Measurements from ENCODE around the gene ZFR2. TPM values are rescaled to one million over a fixed set of nuclear protein-coding genes. Genes with fewer than 3 reads are reported as not detected.

ZFR2 gene
- under 1 TPM in 1 of 2 experiments, not detected in 1; 0.23 TPM for total RNA-seq

DNA sequence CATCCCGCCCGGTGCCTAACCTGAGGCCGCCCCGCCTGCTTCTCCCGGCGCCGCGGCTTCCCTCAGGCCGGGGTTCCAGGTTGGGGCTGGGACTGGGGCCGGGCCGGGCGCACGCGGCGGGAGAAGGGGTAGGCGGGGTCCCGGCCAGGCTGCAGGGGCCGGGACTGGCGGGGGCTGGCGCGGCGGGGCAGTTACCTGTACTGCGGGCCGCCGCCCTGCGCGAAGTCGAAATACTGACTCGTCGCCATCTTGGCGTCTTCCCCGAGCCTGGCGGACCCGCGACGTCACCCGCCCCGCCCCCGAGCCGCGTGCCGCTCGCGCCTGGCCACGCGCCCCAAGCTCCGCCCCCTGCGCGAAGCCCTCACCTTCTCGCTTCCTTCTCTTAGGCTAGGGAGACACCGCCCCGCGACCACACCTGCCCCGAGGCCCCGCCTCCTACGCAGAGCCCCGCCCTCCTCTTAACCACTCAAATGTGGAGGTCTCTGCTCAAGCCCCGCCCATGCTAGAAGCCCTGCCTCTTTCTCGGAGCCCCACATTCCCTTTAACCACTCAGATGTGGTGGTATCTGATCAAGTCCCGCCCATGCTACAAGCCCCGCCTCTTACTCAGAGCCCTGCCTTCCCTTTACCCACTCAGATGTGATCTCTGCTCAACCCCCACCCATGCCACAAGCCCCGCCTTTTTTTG lies at the start of gene ZFR2:
Gene ZFR2 (minus strand): TSS at position 269 of the 687 bp plus-strand sequence. CDS start 21 bp downstream, at position 248.
- no peak within 1 kb of the TSS for H3K27ac Mint-ChIP-seq
- DNase-seq, result peak; percentile 24
- H3K4me3 Mint-ChIP-seq, result no peak within 1 kb of the TSS
- CTCF ChIA-PET, result no interaction called here
- peaks cover 6% of the 10 kb centered on the region for H3K36me3 Mint-ChIP-seq (ENCODE audit: low read depth)
- TF ChIP-seq, protein P1, sequence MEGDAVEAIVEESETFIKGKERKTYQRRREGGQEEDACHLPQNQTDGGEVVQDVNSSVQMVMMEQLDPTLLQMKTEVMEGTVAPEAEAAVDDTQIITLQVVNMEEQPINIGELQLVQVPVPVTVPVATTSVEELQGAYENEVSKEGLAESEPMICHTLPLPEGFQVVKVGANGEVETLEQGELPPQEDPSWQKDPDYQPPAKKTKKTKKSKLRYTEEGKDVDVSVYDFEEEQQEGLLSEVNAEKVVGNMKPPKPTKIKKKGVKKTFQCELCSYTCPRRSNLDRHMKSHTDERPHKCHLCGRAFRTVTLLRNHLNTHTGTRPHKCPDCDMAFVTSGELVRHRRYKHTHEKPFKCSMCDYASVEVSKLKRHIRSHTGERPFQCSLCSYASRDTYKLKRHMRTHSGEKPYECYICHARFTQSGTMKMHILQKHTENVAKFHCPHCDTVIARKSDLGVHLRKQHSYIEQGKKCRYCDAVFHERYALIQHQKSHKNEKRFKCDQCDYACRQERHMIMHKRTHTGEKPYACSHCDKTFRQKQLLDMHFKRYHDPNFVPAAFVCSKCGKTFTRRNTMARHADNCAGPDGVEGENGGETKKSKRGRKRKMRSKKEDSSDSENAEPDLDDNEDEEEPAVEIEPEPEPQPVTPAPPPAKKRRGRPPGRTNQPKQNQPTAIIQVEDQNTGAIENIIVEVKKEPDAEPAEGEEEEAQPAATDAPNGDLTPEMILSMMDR (IDR thresholded peaks at IDR 0.05), result no peak
- H3K4me1 Mint-ChIP-seq (ENCODE audit: low read depth), result peaks cover 6% of the 10 kb centered on the region
- peaks cover 30% of the 10 kb centered on the region for H3K27me3 Mint-ChIP-seq
- H3K9me3 Mint-ChIP-seq, result no peaks in the 10 kb centered on the region
- intact Hi-C loops (cut with micrococcal nuclease), result no loop called here
- ATAC-seq, result peak; percentile 42
- POLR2A ChIA-PET, result no interaction called here

DNA sequence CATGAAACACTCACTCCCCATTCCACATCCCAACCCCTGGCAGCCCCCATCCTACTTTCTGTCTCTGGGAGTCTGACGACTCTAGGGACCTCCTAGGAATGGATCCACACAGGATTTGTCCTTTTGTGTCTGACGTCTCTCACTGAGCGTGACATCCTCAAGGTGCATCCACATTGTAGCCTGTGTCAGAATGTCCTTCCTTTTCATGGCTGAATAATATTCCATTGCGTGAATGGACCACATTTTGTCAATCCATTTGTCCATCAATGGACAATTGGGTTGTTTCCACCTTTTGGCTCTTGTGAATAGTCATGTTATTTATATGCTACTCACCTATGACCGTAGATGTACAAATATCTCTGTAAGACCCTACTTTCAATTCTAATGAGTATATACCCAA lies 47.2 kb upstream of the ZFR2 start:
- no peak for ATAC-seq
- Mint-ChIP-seq H3K9me3 (peaks cover 2% of the 10 kb centered on the region), H3K27me3 (peaks cover 1% of the 10 kb centered on the region), H3K36me3 (ENCODE audit: low read depth) (no peaks in the 10 kb centered on the region), H3K4me3 (no peak overlapping the region), H3K4me1 (ENCODE audit: low read depth) (no peaks in the 10 kb centered on the region), H3K27ac (no peak overlapping the region)
- ChIA-PET CTCF (no interaction called here), POLR2A (no interaction called here)
- TF ChIP-seq, protein P1 (IDR thresholded peaks at IDR 0.05), result no peak
- no peak for DNase-seq
- intact Hi-C loops (cut with micrococcal nuclease), result no loop called here

DNA sequence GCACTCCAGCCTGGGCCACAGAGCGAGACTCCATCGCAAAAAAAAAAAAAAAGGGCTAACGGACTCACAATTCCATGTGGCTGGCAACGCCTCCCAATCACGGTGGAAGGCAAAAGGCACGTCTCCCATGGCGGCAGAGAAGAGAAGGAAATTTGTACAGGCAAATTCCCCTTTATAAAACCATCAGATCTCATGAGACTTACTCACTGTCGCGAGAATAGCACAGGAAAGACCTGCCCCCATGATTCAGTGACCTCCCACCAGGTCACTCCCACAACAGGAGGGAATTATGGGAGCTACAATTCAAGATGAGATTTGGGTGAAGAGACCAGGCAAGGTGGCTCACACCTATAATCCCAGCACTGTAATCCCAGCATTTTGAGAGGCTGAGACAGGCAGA lies 45.4 kb upstream of the ZFR2 start:
- peaks cover 9% of the 10 kb centered on the region for H3K9me3 Mint-ChIP-seq
- H3K27ac Mint-ChIP-seq, result no peak overlapping the region
- ATAC-seq (no peak), DNase-seq (no peak)
- no peak overlapping the region for H3K4me3 Mint-ChIP-seq
- POLR2A ChIA-PET, result no interaction called here
- H3K27me3 Mint-ChIP-seq, result no peaks in the 10 kb centered on the region
- intact Hi-C loops (cut with micrococcal nuclease), result no loop called here
- TF ChIP-seq, protein P1 (IDR thresholded peaks at IDR 0.05), result no peak
- H3K4me1 Mint-ChIP-seq (ENCODE audit: low read depth), result no peaks in the 10 kb centered on the region
- CTCF ChIA-PET, result no interaction called here
- H3K36me3 Mint-ChIP-seq (ENCODE audit: low read depth), result no peaks in the 10 kb centered on the region

DNA sequence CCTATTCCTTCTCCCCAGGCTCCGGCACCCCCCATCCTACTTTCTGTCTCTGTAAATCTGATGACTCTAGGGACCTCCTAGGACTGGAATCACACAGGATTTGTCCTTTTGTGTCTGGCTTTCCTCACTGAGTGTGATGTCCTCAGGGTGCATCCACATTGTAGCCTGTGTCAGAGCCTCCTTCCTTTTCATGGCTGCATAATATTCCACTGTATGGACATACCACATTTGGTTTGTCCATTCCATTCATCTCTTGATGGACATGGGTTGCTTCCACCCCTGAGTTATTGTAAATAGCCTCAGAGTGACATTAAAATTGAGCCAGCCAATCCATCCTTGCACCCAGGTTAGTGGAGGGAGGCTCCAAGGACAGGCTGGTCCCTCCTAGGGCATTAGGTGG lies 41.3 kb upstream of the ZFR2 start:
- POLR2A ChIA-PET, result no interaction called here
- H3K4me1 Mint-ChIP-seq (ENCODE audit: low read depth), result no peaks in the 10 kb centered on the region
- H3K36me3 Mint-ChIP-seq (ENCODE audit: low read depth), result no peaks in the 10 kb centered on the region
- H3K27ac Mint-ChIP-seq, result no peak overlapping the region
- TF ChIP-seq, protein P1 (IDR thresholded peaks at IDR 0.05), result no peak
- H3K4me3 Mint-ChIP-seq, result no peak overlapping the region
- intact Hi-C loops (cut with micrococcal nuclease), result no loop called here
- no peaks in the 10 kb centered on the region for H3K27me3 Mint-ChIP-seq
- DNase-seq, result no peak
- peaks cover 10% of the 10 kb centered on the region for H3K9me3 Mint-ChIP-seq
- no peak for ATAC-seq
- CTCF ChIA-PET, result no interaction called here

DNA sequence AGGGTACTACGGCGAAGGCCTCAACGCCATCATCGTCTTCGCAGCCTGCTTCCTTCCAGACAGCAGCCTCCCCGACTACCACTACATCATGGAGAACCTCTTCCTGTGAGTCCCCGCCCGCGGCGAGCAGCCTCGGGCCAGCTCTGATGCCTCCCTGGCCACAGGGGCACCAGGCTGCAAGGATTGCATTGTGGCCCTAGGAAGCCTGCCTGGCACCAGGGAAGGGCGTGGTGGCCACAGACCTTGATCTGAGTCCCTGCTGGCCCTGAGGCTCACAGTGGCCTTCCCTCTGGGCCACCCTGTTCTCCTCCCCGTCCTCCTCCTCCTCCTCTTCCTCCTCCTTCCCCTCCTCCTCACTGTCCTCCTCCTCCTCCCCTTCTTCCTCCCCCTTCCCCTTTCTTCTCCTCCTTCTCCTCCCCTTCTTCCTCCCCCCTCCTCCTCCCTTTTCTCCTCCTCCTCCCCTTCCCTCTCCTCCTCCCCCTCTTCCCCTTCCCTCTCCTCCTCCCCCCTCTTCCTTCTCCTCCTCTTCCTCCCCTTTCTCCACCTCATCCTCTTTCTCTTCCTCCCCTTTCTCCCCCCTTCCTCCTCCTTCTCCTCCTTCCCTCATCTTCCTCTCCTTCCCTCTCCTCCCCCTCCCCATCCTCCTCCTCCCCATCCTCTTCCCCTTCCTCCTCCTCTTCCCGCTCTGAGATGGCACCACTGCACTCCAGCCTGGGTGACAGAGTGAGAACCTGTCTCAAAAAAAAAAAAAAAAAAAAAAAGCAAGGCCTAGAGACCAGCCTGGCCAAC lies 39.6 kb upstream of the ZFR2 start:
- Mint-ChIP-seq H3K4me1 (ENCODE audit: low read depth) (no peaks in the 10 kb centered on the region), H3K27ac (no peak overlapping the region), H3K36me3 (ENCODE audit: low read depth) (no peaks in the 10 kb centered on the region), H3K9me3 (peaks cover 10% of the 10 kb centered on the region), H3K4me3 (no peak overlapping the region), H3K27me3 (no peaks in the 10 kb centered on the region)
- intact Hi-C loops (cut with micrococcal nuclease), result no loop called here
- TF ChIP-seq, protein P1 (IDR thresholded peaks at IDR 0.05), result no peak
- ChIA-PET CTCF (no interaction called here), POLR2A (interaction anchor here (0.5 kb wide), 1 partner anchor 98 kb away, joined by 3 read pairs; no protein-coding TSS in a partner anchor)
- no peak for DNase-seq
- no peak for ATAC-seq
